K562 (cell line): ENCODE data around the gene C16orf86. TPM values are rescaled to one million over a fixed set of nuclear protein-coding genes. Genes with fewer than 3 reads are reported as not detected.

Experiments used
- ATAC-seq: fragments of 200-7000 bp; cut with Tn5 transposase; 3 replicates; pipeline ENCODE4 v1.9.1; 2020; ENCODE audit warnings: moderate library complexity
- BruUV-seq: library from RNA; stranded (reverse); fragments of 400-500 nt; replicated peaks from 2 replicates; lab custom pipeline; 2021; lab: Mats Ljungman, UMichigan
- CTCF ChIA-PET: fragments of 300-600 bp; formaldehyde crosslinking; extraction: SDS; loops from one replicate; lab custom pipeline; 2021; ENCODE audit warnings: low intra/inter-chr PET ratio; lab: Yijun Ruan, JAX
- POLR2A ChIA-PET: fragments of 300-600, 350-650 bp; sonication (Branson Sonifier 250); formaldehyde crosslinking; extraction: SDS; loops from one replicate; lab custom pipeline; 2021; ENCODE audit warnings: antibody characterized with exemption, inconsistent platforms; lab: Yijun Ruan, JAX
- DNase-seq, 4 experiments: peaks; one replicate each; pipeline versions ENCODE4 v3.0.0 to v3.0.0-alpha.2; 2011 to 2018; ENCODE audit warnings: low spot score in 3 of 4, mixed read lengths in 3 of 4; ENCODE audit errors: extremely low read depth in 1 of 4
- FAIRE-seq: peaks from 2 replicates; lab custom pipeline; 2011; peaks lifted over from hg19 to GRCh38; lab: Jason Lieb, UNC
- H2AFZ ChIP-seq: 2 replicates; pipeline ENCODE4 v1.6.0; 2011; ENCODE audit warnings: low read depth, low read length, control low read depth, inconsistent platforms
- H3K27ac ChIP-seq: fragments of 200-600 bp; 3 replicates; pipeline ENCODE4 v1.8.0; 2011; ENCODE audit warnings: low read depth, mild to moderate bottlenecking, control low read depth, inconsistent platforms, low read length, moderate library complexity, mixed read lengths; ENCODE audit errors: extremely low read depth
- H3K27me3 ChIP-seq, 2 experiments: fragments of 300-600 bp in 1 of 2; 2 replicates in 1 of 2; 3 replicates in 1 of 2; pipeline versions ENCODE4 v1.6.0 to v1.8.0; 2011; ENCODE audit warnings: inconsistent platforms in 2 of 2, low read length in 2 of 2, mild to moderate bottlenecking in 1 of 2, mixed read lengths in 1 of 2, moderate library complexity in 1 of 2; ENCODE audit not compliant: control insufficient read depth in 2 of 2, insufficient read depth in 2 of 2
- H3K36me3 ChIP-seq: fragments of 300-600 bp; 3 replicates; pipeline ENCODE4 v1.8.0; 2011; ENCODE audit warnings: mild to moderate bottlenecking, low read length, inconsistent platforms; ENCODE audit not compliant: control insufficient read depth, insufficient read depth
- H3K4me1 ChIP-seq, 2 experiments: fragments of 200-600 bp in 1 of 2; replicated peaks in 1 of 2; 2 replicates in 1 of 2; 3 replicates in 1 of 2; pipeline versions ENCODE4 v1.5.1 to v1.8.0; 2011; ENCODE audit warnings: inconsistent platforms in 2 of 2, low read length in 2 of 2, mild to moderate bottlenecking in 1 of 2, mixed read lengths in 1 of 2, moderate library complexity in 1 of 2; ENCODE audit not compliant: control insufficient read depth in 2 of 2, insufficient read depth in 2 of 2
- H3K4me2 ChIP-seq: 2 replicates; pipeline ENCODE4 v1.6.1; 2011; ENCODE audit warnings: low read length, control low read depth, inconsistent platforms, mixed read lengths; ENCODE audit not compliant: insufficient read depth
- H3K4me3 ChIP-seq: fragments of 200-600 bp; sonication (generic), shearing (Covaris generic); 2 replicates; pipeline ENCODE4 v1.5.1; 2016; ENCODE audit warnings: control low read depth, inconsistent platforms
- H3K79me2 ChIP-seq: fragments of 200-600 bp; 3 replicates; pipeline ENCODE4 v1.8.0; 2011; ENCODE audit warnings: low read length, inconsistent platforms; ENCODE audit not compliant: control insufficient read depth, insufficient read depth
- H3K9ac ChIP-seq, 2 experiments: 2 replicates each; pipeline versions ENCODE4 v1.6.0 to v1.6.1; 2011; ENCODE audit warnings: low read depth in 2 of 2, low read length in 2 of 2, control low read depth in 1 of 2, inconsistent platforms in 1 of 2, mild to moderate bottlenecking in 1 of 2, mixed read lengths in 1 of 2; ENCODE audit not compliant: insufficient read depth in 1 of 2
- H3K9me1 ChIP-seq: one replicate; pipeline ENCODE4 v1.6.0; 2011; ENCODE audit warnings: inconsistent platforms, mild to moderate bottlenecking, low read length, moderate library complexity; ENCODE audit not compliant: control insufficient read depth, insufficient read depth
- H3K9me3 ChIP-seq: replicated peaks from 2 replicates; pipeline ENCODE4 v1.5.1; 2011; ENCODE audit warnings: low read depth, low read length, inconsistent platforms; ENCODE audit not compliant: control insufficient read depth, insufficient read depth
- H4K20me1 ChIP-seq: replicated peaks from 2 replicates; pipeline ENCODE4 v1.6.1; 2011; ENCODE audit warnings: low read length, inconsistent platforms, mixed read lengths; ENCODE audit not compliant: control insufficient read depth, insufficient read depth
- DEAF1 ChIP-seq: fragments of 450-650 bp; formaldehyde crosslinking; IDR thresholded peaks from 2 replicates; pipeline ENCODE4 v1.4.0; 2020; ENCODE audit warnings: mild to moderate bottlenecking, moderate library complexity
- GABPA ChIP-seq: fragments of 200-800 bp; sonication (Bioruptor generic); conservative IDR thresholded peaks from 2 replicates; pipeline ENCODE4 v1.6.1; 2016; ENCODE audit warnings: low read depth, missing genetic modification characterization, missing compliant biosample characterization
- HMG20A ChIP-seq: fragments of 450-650 bp; formaldehyde crosslinking; conservative IDR thresholded peaks from 2 replicates; pipeline ENCODE4 v1.4.0; 2020; ENCODE audit warnings: mild to moderate bottlenecking, mixed read lengths
- JUND ChIP-seq, 2 experiments: IDR thresholded peaks; 2 replicates in 1 of 2; 3 replicates in 1 of 2; pipeline ENCODE4 v1.6.1; 2011; ENCODE audit warnings: borderline replicate concordance in 2 of 2, low read depth in 2 of 2, low read length in 2 of 2, improper control_type of control experiment in 1 of 2, missing biosample characterization in 1 of 2, missing genetic modification characterization in 1 of 2, missing genetic modification reagents in 1 of 2
- MEF2D ChIP-seq: conservative IDR thresholded peaks from 2 replicates; pipeline ENCODE4 v1.6.1; 2016; ENCODE audit warnings: low read depth, missing genetic modification characterization, missing compliant biosample characterization
- MNT ChIP-seq, 2 experiments: fragments of 450-650 bp; conservative IDR thresholded peaks; 2 replicates each; pipeline ENCODE4 v1.6.1; 2017; ENCODE audit warnings: mild to moderate bottlenecking in 2 of 2, moderate library complexity in 2 of 2
- MXD1 ChIP-seq: fragments of 250-450 bp; sonication (Bioruptor Pico); IDR thresholded peaks from 2 replicates; pipeline ENCODE4 v1.8.0; 2021; ENCODE audit warnings: borderline replicate concordance, mild to moderate bottlenecking, moderate library complexity; ENCODE audit not compliant: poor library complexity, severe bottlenecking
- NFIX ChIP-seq: fragments of 250-450 bp; sonication (Bioruptor Pico); IDR thresholded peaks from 2 replicates; pipeline ENCODE4 v1.4.0; 2020; ENCODE audit warnings: low read depth, mild to moderate bottlenecking, moderate library complexity
- RBM17 ChIP-seq: fragments of 200-400 bp; formaldehyde crosslinking; IDR thresholded peaks from 2 replicates; pipeline ENCODE4 v1.6.1; 2017; ENCODE audit warnings: low read depth, mild to moderate bottlenecking, low read length, borderline replicate concordance
- SPI1 ChIP-seq: IDR thresholded peaks from 2 replicates; pipeline ENCODE4 v1.6.1; 2011; ENCODE audit warnings: low read depth, low read length, control low read depth, borderline replicate concordance
- TAF1 ChIP-seq: IDR thresholded peaks from 2 replicates; pipeline ENCODE4 v1.6.1; 2011; ENCODE audit warnings: mild to moderate bottlenecking, low read length, moderate library complexity; ENCODE audit not compliant: insufficient read depth, control insufficient read depth, severe bottlenecking; ENCODE audit errors: extremely low read depth
- ZKSCAN1 ChIP-seq: fragments of 150-350 bp; IDR thresholded peaks from 2 replicates; pipeline ENCODE4 v1.6.1; 2016; ENCODE audit warnings: low read depth, low read length
- ZNF280A ChIP-seq: fragments of 450-650 bp; IDR thresholded peaks from 2 replicates; pipeline ENCODE4 v1.6.1; 2018; ENCODE audit warnings: mild to moderate bottlenecking, low read depth; ENCODE audit not compliant: partially characterized antibody
- WGBS: fragments of 100-300 bp; shearing (Covaris generic); methylation state at CpG from one replicate; pipeline ENCODE4 v1.1.6; 2016; ENCODE audit warnings: low coverage, mixed read lengths; ENCODE audit not compliant: insufficient coverage; ENCODE audit errors: missing lambda C conversion rate; 5-methylcytosine and 5-hydroxymethylcytosine counted together
- in situ Hi-C: fragments of 300-500 bp; cut with MboI; formaldehyde crosslinking; loops from 4 replicates; pipeline ENCODE4 v1.15.0; 2018; ENCODE audit warnings: inconsistent platforms, mixed read lengths
- intact Hi-C: fragments of 100-400 bp; cut with micrococcal nuclease; formaldehyde crosslinking; loops from 2 replicates; pipeline ENCODE4 v1.14.2; 2022
- polyA plus RNA-seq, 8 experiments: library from polyadenylated mRNA; depleted of rRNA in 4 of 8; stranded (reverse) in 5 of 8; unstranded in 3 of 8; fragments of >200 nt; fragmentation: Nextera tagmentation in 2 of 8; fragmentation: Illumina TruSeq in 1 of 8; extraction: Ambion mirVana in 2 of 8; extraction: Trizol in 1 of 8; gene quantifications; 2 replicates each; pipeline versions ENCODE4 v1.2.1 to v1.2.3, GENCODE V29; 2011 to 2014; ENCODE audit warnings: inconsistent platforms in 1 of 8, missing spikeins in 1 of 8
- total RNA-seq, 7 experiments: library from RNA; depleted of rRNA in 6 of 7; stranded (reverse); fragments of >200 nt in 6 of 7; fragmentation: Illumina TruSeq in 2 of 7; extraction: Trizol in 2 of 7; gene quantifications; 2 replicates each; pipeline versions ENCODE4 v1.2.1 to v1.2.3, GENCODE V29; 2011 to 2021; ENCODE audit warnings: low replicate concordance in 1 of 7

C16orf86 gene
- total and polyA plus RNA-seq, 9 of the 15 experiments (the other 6 are each of a cell fraction or from before 2014, with no cell fraction given): 0.13 to 1.2 (median 0.27) TPM; not detected in 3

GRCh38 chr16:67673712-67674580, 7.3 kb downstream of the C16orf86 start:
- no peak overlapping the region for H3K27ac ChIP-seq
- H3K79me2 ChIP-seq: no peaks in the 10 kb centered on the region
- no peaks in the 10 kb centered on the region for H3K36me3 ChIP-seq
- H3K9me1 ChIP-seq: no peaks in the 10 kb centered on the region
- in situ Hi-C loops: loop anchor here (10.0 kb wide), 1 partner anchor 371 kb away; no protein-coding TSS in a partner anchor
- 70% methylated on average over 19 of the region's 21 CpGs for WGBS
- H3K4me1 ChIP-seq: peaks cover 0 to 5% of the 10 kb centered on the region in 2 experiments; a peak in 3 of 5 replicates
- no peak overlapping the region for H2AFZ ChIP-seq
- ATAC-seq (no peak), DNase-seq (no peak), FAIRE-seq (no peak)
- H3K27me3 ChIP-seq: no peaks in the 10 kb centered on the region
- H3K9me3 ChIP-seq: no peaks in the 10 kb centered on the region
- no peak overlapping the region for H3K4me3 ChIP-seq
- H4K20me1 ChIP-seq: no peaks in the 10 kb centered on the region
- H3K4me2 ChIP-seq: no peak overlapping the region
- CTCF ChIA-PET: interaction anchor here (0.6 to 2.2 kb wide), 4 partner anchors 156 to 654 kb away, joined by 3 to 31 read pairs (median 6); no protein-coding TSS in a partner anchor
- intact Hi-C loops: loop anchor here (2.0 to 5.0 kb wide), 3 partner anchors 133 to 368 kb away; partner anchors contain the start of genes RANBP10 and TSNAXIP1
- POLR2A ChIA-PET: interaction anchor here (0.6 to 1.4 kb wide), 3 partner anchors 143 to 391 kb away, joined by 3 to 4 read pairs (median 4); no protein-coding TSS in a partner anchor
- no TSS peak for BruUV-seq
- peak overlapping the region in 1 of 2 experiments; percentile 71; a peak in 2 of 4 replicates for H3K9ac ChIP-seq
- no peak for TF ChIP-seq ZKSCAN1
- no peak for TF ChIP-seq TAF1
- no peak for TF ChIP-seq ZNF280A
- no peak for TF ChIP-seq MEF2D (tag)
- no peak for TF ChIP-seq RBM17
- TF ChIP-seq GABPA (tag): no peak
- TF ChIP-seq NFIX (CRISPR knock-in tag): no peak
- TF ChIP-seq MNT (conservative IDR thresholded peaks at IDR 0.05): no peak
- no peak for TF ChIP-seq JUND (IDR thresholded peaks at IDR 0.05; ENCODE audit: borderline replicate concordance, low read depth, low read length)
- no peak for TF ChIP-seq JUND (tag; IDR thresholded peaks at IDR 0.05; ENCODE audit: borderline replicate concordance, low read depth, low read length)
- no peak for TF ChIP-seq HMG20A (CRISPR knock-in tag)
- TF ChIP-seq MXD1: no peak
- TF ChIP-seq SPI1: peak; percentile 14; the same call in 1 of the 2 replicates
- no peak for TF ChIP-seq DEAF1 (CRISPR knock-in tag)
